ENCODE results near the gene KLK4.

DNA sequence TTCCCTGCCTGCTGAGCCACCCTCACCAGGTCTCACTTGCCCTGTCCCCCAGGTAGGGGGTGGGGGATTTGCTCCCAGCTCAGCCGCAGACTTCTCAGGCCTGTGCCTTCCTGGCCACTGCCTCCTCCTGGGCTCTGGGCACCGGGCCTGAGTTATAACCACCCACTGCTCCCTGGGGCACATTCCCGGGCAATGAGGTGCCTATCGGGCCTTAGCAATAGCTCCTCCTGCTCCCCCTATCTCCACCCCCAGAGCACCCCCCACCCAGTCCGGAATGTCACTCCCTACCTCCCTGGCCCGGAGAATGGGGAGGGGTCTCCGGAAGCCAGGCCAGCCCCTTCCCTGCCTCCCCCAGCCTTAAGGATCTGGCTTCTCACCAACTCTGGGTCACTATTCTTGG, 41.7 kb upstream of the KLK4 start, which contains the start of gene KLK5:
- TF ChIP-seq, protein P1, sequence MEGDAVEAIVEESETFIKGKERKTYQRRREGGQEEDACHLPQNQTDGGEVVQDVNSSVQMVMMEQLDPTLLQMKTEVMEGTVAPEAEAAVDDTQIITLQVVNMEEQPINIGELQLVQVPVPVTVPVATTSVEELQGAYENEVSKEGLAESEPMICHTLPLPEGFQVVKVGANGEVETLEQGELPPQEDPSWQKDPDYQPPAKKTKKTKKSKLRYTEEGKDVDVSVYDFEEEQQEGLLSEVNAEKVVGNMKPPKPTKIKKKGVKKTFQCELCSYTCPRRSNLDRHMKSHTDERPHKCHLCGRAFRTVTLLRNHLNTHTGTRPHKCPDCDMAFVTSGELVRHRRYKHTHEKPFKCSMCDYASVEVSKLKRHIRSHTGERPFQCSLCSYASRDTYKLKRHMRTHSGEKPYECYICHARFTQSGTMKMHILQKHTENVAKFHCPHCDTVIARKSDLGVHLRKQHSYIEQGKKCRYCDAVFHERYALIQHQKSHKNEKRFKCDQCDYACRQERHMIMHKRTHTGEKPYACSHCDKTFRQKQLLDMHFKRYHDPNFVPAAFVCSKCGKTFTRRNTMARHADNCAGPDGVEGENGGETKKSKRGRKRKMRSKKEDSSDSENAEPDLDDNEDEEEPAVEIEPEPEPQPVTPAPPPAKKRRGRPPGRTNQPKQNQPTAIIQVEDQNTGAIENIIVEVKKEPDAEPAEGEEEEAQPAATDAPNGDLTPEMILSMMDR (IDR thresholded peaks at IDR 0.05): no peak
- TF ChIP-seq NFIC (IDR thresholded peaks at IDR 0.05; ENCODE audit: borderline replicate concordance) (no peak), TCF12 (IDR thresholded peaks at IDR 0.05) (no peak), FOSL2 (IDR thresholded peaks at IDR 0.05; ENCODE audit: borderline replicate concordance, low read depth) (no peak), RAD21 (IDR thresholded peaks at IDR 0.05; ENCODE audit: low read length) (no peak), POLR2AphosphoS5 (IDR thresholded peaks at IDR 0.05; ENCODE audit: low read depth, low read length) (no peak), FOXM1 (IDR thresholded peaks at IDR 0.05; ENCODE audit: low read depth) (no peak), YY1 (IDR thresholded peaks at IDR 0.05; ENCODE audit: low read depth) (no peak), GATA2 (CRISPR knock-in tag; IDR thresholded peaks at IDR 0.05) (no peak), EZH2phosphoT487 (IDR thresholded peaks at IDR 0.05; ENCODE audit: borderline replicate concordance, low read depth) (no peak), EP300 (IDR thresholded peaks at IDR 0.05; ENCODE audit: borderline replicate concordance in 1 of 2, low read depth in 1 of 2, low read length in 1 of 2) (no peak)
- TF ChIP-seq, protein P2, sequence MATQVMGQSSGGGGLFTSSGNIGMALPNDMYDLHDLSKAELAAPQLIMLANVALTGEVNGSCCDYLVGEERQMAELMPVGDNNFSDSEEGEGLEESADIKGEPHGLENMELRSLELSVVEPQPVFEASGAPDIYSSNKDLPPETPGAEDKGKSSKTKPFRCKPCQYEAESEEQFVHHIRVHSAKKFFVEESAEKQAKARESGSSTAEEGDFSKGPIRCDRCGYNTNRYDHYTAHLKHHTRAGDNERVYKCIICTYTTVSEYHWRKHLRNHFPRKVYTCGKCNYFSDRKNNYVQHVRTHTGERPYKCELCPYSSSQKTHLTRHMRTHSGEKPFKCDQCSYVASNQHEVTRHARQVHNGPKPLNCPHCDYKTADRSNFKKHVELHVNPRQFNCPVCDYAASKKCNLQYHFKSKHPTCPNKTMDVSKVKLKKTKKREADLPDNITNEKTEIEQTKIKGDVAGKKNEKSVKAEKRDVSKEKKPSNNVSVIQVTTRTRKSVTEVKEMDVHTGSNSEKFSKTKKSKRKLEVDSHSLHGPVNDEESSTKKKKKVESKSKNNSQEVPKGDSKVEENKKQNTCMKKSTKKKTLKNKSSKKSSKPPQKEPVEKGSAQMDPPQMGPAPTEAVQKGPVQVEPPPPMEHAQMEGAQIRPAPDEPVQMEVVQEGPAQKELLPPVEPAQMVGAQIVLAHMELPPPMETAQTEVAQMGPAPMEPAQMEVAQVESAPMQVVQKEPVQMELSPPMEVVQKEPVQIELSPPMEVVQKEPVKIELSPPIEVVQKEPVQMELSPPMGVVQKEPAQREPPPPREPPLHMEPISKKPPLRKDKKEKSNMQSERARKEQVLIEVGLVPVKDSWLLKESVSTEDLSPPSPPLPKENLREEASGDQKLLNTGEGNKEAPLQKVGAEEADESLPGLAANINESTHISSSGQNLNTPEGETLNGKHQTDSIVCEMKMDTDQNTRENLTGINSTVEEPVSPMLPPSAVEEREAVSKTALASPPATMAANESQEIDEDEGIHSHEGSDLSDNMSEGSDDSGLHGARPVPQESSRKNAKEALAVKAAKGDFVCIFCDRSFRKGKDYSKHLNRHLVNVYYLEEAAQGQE (IDR thresholded peaks at IDR 0.05; ENCODE audit: low read depth, low read length): no peak
- TF ChIP-seq, protein P3, sequence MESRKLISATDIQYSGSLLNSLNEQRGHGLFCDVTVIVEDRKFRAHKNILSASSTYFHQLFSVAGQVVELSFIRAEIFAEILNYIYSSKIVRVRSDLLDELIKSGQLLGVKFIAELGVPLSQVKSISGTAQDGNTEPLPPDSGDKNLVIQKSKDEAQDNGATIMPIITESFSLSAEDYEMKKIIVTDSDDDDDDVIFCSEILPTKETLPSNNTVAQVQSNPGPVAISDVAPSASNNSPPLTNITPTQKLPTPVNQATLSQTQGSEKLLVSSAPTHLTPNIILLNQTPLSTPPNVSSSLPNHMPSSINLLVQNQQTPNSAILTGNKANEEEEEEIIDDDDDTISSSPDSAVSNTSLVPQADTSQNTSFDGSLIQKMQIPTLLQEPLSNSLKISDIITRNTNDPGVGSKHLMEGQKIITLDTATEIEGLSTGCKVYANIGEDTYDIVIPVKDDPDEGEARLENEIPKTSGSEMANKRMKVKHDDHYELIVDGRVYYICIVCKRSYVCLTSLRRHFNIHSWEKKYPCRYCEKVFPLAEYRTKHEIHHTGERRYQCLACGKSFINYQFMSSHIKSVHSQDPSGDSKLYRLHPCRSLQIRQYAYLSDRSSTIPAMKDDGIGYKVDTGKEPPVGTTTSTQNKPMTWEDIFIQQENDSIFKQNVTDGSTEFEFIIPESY (IDR thresholded peaks at IDR 0.05; ENCODE audit: borderline replicate concordance, low read depth): no peak

All from SK-N-SH (cell line).